ENCODE data around the gene PTK6. TPM values are rescaled to one million over a fixed set of nuclear protein-coding genes. Genes with fewer than 3 reads are reported as not detected.

The PTK6 gene
- total RNA-seq, 6 experiments from 2014 or later: 0.07 TPM; not detected in 4

DNA sequence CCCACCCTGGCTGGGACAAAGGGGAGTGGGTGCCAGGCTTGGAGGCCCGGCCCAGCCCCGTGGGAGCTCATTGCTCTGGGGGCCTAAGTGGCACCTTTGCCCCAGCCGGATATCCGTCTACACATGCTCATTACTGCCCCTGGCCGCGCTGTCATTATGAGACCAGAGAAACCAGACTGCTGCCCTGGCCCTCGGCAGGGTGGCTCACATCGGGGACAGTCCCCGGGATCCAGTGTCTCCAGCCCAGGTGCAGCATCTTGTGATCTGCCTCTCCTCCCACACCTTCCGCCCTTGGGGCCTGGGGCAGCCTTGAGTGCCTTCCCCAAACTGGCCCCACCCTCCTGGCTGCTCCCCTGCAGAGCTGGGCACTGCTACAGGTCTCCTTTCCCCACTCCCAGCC is 5.5 kb upstream of the PTK6 start:
- TF ChIP-seq, protein P1, sequence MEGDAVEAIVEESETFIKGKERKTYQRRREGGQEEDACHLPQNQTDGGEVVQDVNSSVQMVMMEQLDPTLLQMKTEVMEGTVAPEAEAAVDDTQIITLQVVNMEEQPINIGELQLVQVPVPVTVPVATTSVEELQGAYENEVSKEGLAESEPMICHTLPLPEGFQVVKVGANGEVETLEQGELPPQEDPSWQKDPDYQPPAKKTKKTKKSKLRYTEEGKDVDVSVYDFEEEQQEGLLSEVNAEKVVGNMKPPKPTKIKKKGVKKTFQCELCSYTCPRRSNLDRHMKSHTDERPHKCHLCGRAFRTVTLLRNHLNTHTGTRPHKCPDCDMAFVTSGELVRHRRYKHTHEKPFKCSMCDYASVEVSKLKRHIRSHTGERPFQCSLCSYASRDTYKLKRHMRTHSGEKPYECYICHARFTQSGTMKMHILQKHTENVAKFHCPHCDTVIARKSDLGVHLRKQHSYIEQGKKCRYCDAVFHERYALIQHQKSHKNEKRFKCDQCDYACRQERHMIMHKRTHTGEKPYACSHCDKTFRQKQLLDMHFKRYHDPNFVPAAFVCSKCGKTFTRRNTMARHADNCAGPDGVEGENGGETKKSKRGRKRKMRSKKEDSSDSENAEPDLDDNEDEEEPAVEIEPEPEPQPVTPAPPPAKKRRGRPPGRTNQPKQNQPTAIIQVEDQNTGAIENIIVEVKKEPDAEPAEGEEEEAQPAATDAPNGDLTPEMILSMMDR (IDR thresholded peaks at IDR 0.05): no peak
- Mint-ChIP-seq H3K4me1 (ENCODE audit: low read depth) (peaks cover 10% of the 10 kb centered on the region), H3K4me3 (no peak overlapping the region), H3K9me3 (no peaks in the 10 kb centered on the region), H3K27me3 (ENCODE audit: insufficient read depth) (peaks cover 12% of the 10 kb centered on the region), H3K36me3 (ENCODE audit: low read depth) (no peaks in the 10 kb centered on the region), H3K27ac (no peak overlapping the region)
- no peak for DNase-seq

DNA sequence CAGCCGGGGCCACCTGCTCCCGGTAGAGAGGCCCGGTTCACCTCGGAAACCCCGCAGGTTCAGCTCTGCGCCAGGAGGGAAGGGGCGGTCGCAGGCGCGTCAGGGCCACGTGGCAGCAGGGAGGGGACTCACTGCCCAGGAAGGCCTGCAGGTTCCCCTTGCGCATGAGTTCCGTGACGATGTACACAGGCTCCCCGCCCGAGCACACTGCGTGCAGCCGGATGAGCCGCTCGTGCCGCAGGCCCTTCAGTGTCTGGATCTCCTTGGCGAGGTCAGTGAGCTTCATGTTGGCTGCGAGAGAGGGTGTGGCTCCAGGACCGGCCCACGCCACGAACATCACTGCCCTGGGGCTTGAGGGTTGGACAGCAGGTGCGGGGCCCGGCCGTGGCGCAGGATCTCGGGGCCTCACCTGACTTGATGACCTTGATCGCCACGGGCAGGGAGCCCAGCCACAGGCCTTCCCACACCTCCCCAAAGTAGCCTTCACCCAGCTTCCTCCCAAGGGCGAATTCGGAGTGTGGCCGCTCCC is 4.9 kb upstream of the PTK6 start:
- H3K4me3 Mint-ChIP-seq: no peak overlapping the region
- H3K36me3 Mint-ChIP-seq (ENCODE audit: low read depth): no peaks in the 10 kb centered on the region
- H3K27me3 Mint-ChIP-seq (ENCODE audit: insufficient read depth): peaks cover 12% of the 10 kb centered on the region
- DNase-seq: no peak
- no peaks in the 10 kb centered on the region for H3K9me3 Mint-ChIP-seq
- H3K27ac Mint-ChIP-seq: no peak overlapping the region
- TF ChIP-seq, protein P1 (IDR thresholded peaks at IDR 0.05): no peak
- H3K4me1 Mint-ChIP-seq (ENCODE audit: low read depth): peaks cover 10% of the 10 kb centered on the region

DNA sequence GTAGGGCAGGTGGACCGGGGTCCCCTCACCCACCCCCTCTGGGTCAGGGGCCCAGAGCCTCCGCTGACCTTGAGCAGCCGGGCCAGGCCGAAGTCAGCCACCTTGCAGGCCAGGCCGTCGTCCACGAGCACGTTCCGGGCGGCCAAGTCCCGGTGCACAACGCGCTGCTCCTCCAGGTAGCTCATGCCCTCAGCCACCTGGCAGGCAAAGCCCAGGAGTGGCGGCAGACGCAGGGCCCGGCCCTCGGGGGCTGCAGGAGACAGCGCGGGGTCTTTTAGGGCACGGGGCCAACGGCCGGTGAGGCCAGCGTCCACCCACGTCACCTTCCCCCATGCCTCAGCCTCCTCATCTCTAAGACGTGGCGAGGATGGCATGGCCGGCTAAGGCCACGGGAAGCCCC is 4.2 kb upstream of the PTK6 start:
- Mint-ChIP-seq H3K27me3 (ENCODE audit: insufficient read depth) (peaks cover 9% of the 10 kb centered on the region), H3K9me3 (no peaks in the 10 kb centered on the region), H3K4me1 (ENCODE audit: low read depth) (peaks cover 10% of the 10 kb centered on the region), H3K27ac (no peak overlapping the region), H3K36me3 (ENCODE audit: low read depth) (no peaks in the 10 kb centered on the region), H3K4me3 (no peak overlapping the region)
- TF ChIP-seq, protein P1 (IDR thresholded peaks at IDR 0.05): no peak
- no peak for DNase-seq

DNA sequence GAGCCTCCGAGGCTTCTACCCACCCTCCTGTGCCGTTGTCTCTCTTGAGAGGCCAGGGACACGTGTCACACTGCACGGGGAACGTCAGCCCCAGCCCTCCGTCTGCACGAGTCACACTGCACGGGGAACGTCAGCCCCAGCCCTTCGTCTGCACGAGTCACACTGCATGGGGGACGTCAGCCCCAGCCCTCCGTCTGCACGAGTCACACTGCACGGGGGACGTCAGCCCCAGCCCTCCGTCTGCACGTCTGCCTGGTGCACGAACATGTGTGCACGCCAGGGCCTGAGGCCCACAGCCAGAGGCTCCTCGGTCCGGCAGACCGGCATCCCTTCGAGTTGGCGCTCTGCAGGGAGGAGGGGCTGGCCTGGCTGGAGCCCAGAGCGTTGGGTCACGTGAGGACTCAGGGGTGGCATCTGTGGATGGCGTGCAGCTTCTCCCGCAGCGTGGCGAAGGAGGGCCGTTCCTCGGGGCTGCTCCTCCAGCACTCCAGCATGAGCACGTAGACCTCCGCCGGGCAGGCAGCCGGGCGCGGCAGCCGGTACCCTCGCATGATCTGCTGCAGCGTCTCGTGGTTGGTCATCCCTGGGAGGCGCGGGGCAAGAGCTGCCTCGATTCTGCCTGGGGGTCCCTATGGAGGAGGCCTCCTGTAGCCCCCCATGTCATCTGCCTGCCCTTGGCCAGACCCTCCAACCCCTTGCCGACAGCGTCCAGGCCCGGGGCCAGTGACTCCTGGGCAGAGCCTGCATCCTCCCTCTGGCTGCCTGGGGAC is 3.4 kb upstream of the PTK6 start:
- Mint-ChIP-seq H3K36me3 (ENCODE audit: low read depth) (no peaks in the 10 kb centered on the region), H3K27ac (no peak overlapping the region; the same call in 1 of the 2 replicates), H3K27me3 (ENCODE audit: insufficient read depth) (peaks cover 4% of the 10 kb centered on the region), H3K4me3 (no peak overlapping the region), H3K4me1 (ENCODE audit: low read depth) (peaks cover 10% of the 10 kb centered on the region), H3K9me3 (no peaks in the 10 kb centered on the region)
- no peak for DNase-seq
- TF ChIP-seq, protein P1 (IDR thresholded peaks at IDR 0.05): no peak

DNA sequence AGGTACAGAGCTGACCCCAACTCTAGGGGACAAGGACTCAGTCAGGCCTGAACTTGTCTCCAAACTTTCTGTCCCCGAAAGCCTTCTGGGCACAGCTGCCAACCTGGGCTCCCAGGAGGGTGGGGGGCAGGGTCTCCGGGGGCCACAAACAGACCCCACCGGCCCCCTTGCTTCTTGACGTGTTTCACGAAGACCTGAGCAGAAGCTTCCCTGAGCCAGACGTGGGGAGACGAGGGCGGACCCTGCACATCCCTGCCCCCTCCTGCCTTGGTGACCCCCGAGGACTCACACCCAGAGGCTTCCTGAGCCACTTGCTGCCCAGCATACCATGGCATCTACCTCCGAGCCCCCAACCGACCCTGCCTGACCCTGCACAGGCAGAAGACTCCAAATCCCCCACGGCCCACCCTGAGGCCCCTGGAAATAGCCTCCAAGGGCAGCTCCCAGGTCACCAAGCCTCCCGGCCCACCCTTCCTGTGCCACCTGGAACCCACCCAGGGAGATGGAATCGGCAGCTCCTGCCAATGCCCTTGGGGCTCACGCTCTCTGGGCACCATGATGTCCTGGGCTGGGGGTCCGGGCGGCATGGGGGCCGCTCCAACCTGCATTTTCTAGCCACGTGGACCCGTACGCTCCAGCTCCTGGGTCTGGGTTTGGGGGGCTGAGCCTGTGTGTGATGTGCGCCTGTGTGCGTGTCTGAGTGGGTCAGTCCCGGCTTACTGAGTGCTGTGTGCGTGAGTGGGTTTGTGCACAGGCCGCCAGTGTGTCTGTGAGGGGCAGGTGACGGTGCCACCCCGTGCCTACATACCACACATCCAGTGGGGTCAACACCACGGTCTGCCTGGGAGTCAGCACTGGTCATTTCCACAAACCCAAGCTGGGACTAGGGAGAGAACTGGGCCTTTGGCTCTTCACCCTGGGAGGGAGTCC is 2.5 kb upstream of the PTK6 start:
- no peak for DNase-seq
- TF ChIP-seq, protein P1 (IDR thresholded peaks at IDR 0.05): no peak
- H3K9me3 Mint-ChIP-seq: no peaks in the 10 kb centered on the region
- H3K27me3 Mint-ChIP-seq (ENCODE audit: insufficient read depth): peaks cover 2% of the 10 kb centered on the region; the same call in 1 of the 2 replicates
- peaks cover 5% of the 10 kb centered on the region; the same call in 1 of the 2 replicates for H3K4me1 Mint-ChIP-seq (ENCODE audit: low read depth)
- H3K4me3 Mint-ChIP-seq: no peak overlapping the region
- H3K36me3 Mint-ChIP-seq (ENCODE audit: low read depth): no peaks in the 10 kb centered on the region
- H3K27ac Mint-ChIP-seq: no peak overlapping the region; the same call in 1 of the 2 replicates

Measured in HFFc6 (cell line).